ENCODE data around the gene OGDHL. TPM values are rescaled to one million over a fixed set of nuclear protein-coding genes. Genes with fewer than 3 reads are reported as not detected.

Gene OGDHL
- total and polyA plus RNA-seq, 2 donors (not counting 3 experiments of a cell fraction or from before 2014, with no cell fraction given), result 0.43 to 1.0 TPM

GRCh38 chr10:49749144-49749543, 13.0 kb downstream of the OGDHL start:
- Histone ChIP-seq H3K27me3 (ENCODE audit: control insufficient read depth in 2 of 2, insufficient read depth in 2 of 2, low read length in 2 of 2) (no peaks in the 10 kb centered on the region), H4K20me1 (replicated peaks; ENCODE audit: control insufficient read depth, extremely low read depth, insufficient read depth, low read length) (no peaks in the 10 kb centered on the region), H3K36me3 (ENCODE audit: control insufficient read depth in 2 of 2, extremely low read depth in 1 of 2, insufficient read depth in 2 of 2, low read length in 2 of 2) (no peaks in the 10 kb centered on the region), H3K79me2 (ENCODE audit: control insufficient read depth, insufficient read depth, low read length) (no peaks in the 10 kb centered on the region), H3K27ac (ENCODE audit: insufficient read depth, low read depth, low read length) (no peak overlapping the region), H3K9me3 (replicated peaks; ENCODE audit: control insufficient read depth, insufficient read depth, low read length) (no peaks in the 10 kb centered on the region), H2AFZ (ENCODE audit: low read depth, low read length) (no peak overlapping the region), H3K4me3 (replicated peaks in 1 of 3; ENCODE audit: insufficient read depth in 1 of 3, low read depth in 1 of 3, low read length in 3 of 3) (no peak overlapping the region), H3K9ac (replicated peaks; ENCODE audit: extremely low read depth, insufficient read depth, low read length) (no peak overlapping the region), H3K4me1 (ENCODE audit: control insufficient read depth, extremely low read depth, insufficient read depth, low read length) (no peaks in the 10 kb centered on the region), H3K4me2 (ENCODE audit: insufficient read depth, low read length) (no peak overlapping the region), H3K9me1 (replicated peaks; ENCODE audit: control insufficient read depth, extremely low read depth, insufficient read depth, low read length) (no peaks in the 10 kb centered on the region)
- FAIRE-seq, result no peak
- intact Hi-C loops (cut with micrococcal nuclease), result no loop called here
- dilution Hi-C loops (cut with MboI; ENCODE audit: extremely low pct_ligation_motif_present, low sequenced_read_pairs), result no loop called here
- TF ChIP-seq EZH2 (IDR thresholded peaks at IDR 0.05; ENCODE audit: borderline replicate concordance, low read depth, low read length, severe bottlenecking), result no peak
- no peak for TF ChIP-seq POLR2A (IDR thresholded peaks at IDR 0.05; ENCODE audit: low read depth, low read length)
- TF ChIP-seq GATA2 (IDR thresholded peaks at IDR 0.05; ENCODE audit: insufficient read depth, insufficient read length, low read depth, low read length), result no peak
- TF ChIP-seq MYC (IDR thresholded peaks at IDR 0.05; ENCODE audit: low read depth, low read length), result no peak
- TF ChIP-seq POLR2AphosphoS5 (IDR thresholded peaks at IDR 0.05; ENCODE audit: insufficient read depth, low read depth, low read length), result no peak
- no peak for TF ChIP-seq CTCF (IDR thresholded peaks at IDR 0.05; ENCODE audit: extremely low read depth in 1 of 2, insufficient read depth in 1 of 2, low read depth in 1 of 2, low read length in 2 of 2)
- TF ChIP-seq FOS (IDR thresholded peaks at IDR 0.05; ENCODE audit: borderline replicate concordance, insufficient read depth, low read length), result no peak
- no peak for TF ChIP-seq JUN (IDR thresholded peaks at IDR 0.05; ENCODE audit: borderline replicate concordance, insufficient read depth, insufficient read length, low read depth)
- no peak for TF ChIP-seq MAX (IDR thresholded peaks at IDR 0.05; ENCODE audit: insufficient read depth, insufficient read length)
- CTCF ChIA-PET, result no interaction called here
- POLR2A ChIA-PET, result no interaction called here
- BruUV-seq (replicated peaks), result no TSS peak
- DNase-seq (ENCODE audit: low read depth, low spot score), result no peak
